C4-2B (cell line): Measurements from ENCODE around the gene A1CF.
"Not testable (repeated sequence)": the region's sequence is repeated elsewhere in the genome, so short reads cannot be mapped to it uniquely, and the experiment has no call there.

Source experiments
- H3K27ac ChIP-seq: fragments of 450-650 bp; 2 replicates; pipeline ENCODE4 v1.5.1; 2017
- ZFX ChIP-seq: fragments of 450-650 bp; IDR thresholded peaks from 2 replicates; pipeline ENCODE4 v1.6.1; 2017
- TF ChIP-seq, protein P1 (sequence below): fragments of 450-650 bp; conservative IDR thresholded peaks from 2 replicates; pipeline ENCODE4 v1.5.1; 2017; ENCODE audit warnings: mild to moderate bottlenecking

A1CF gene

DNA sequence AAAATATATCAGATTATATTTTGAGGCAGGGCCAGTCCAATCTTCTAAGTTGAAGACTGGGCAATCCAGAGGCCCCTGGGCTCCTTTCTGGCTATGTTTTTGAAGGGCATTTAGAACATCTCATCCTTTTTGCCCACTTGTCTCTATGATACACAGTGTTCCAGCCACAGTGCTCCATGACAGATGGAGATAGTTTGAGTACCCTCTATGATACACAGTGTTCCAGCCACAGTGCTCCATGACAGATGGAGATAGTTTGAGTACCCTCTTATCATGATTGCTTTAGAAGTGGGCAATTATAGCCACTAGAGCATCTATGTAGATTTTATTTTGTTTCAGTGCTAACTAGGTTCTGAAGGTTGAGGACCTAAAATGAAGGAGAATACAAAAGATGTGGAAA, 33.1 kb upstream of the A1CF start:
- TF ChIP-seq, protein P1, sequence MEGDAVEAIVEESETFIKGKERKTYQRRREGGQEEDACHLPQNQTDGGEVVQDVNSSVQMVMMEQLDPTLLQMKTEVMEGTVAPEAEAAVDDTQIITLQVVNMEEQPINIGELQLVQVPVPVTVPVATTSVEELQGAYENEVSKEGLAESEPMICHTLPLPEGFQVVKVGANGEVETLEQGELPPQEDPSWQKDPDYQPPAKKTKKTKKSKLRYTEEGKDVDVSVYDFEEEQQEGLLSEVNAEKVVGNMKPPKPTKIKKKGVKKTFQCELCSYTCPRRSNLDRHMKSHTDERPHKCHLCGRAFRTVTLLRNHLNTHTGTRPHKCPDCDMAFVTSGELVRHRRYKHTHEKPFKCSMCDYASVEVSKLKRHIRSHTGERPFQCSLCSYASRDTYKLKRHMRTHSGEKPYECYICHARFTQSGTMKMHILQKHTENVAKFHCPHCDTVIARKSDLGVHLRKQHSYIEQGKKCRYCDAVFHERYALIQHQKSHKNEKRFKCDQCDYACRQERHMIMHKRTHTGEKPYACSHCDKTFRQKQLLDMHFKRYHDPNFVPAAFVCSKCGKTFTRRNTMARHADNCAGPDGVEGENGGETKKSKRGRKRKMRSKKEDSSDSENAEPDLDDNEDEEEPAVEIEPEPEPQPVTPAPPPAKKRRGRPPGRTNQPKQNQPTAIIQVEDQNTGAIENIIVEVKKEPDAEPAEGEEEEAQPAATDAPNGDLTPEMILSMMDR = no peak
- TF ChIP-seq ZFX = no peak
- H3K27ac ChIP-seq = no peak overlapping the region

DNA sequence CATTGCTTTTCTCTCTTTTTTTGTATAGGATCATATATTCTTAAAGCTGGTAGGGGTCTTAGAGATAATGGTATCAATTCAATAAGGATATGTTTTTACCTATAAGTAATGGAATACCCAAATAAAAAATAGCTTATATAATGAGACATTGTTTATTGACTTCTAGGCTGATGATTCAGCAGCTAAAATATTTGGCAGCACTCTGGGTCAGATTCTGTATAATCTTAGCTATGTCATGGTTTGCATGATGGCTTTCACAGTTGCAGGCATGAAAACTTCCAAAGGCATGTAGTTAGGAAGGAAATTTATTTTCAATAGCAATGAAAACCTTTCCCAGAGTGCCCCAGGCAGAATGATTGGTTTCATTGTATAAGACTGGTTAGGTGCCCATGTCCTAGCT, 32.1 kb upstream of the A1CF start:
- no peak for TF ChIP-seq ZFX
- TF ChIP-seq, protein P1 = no peak
- H3K27ac ChIP-seq = no peak overlapping the region

DNA sequence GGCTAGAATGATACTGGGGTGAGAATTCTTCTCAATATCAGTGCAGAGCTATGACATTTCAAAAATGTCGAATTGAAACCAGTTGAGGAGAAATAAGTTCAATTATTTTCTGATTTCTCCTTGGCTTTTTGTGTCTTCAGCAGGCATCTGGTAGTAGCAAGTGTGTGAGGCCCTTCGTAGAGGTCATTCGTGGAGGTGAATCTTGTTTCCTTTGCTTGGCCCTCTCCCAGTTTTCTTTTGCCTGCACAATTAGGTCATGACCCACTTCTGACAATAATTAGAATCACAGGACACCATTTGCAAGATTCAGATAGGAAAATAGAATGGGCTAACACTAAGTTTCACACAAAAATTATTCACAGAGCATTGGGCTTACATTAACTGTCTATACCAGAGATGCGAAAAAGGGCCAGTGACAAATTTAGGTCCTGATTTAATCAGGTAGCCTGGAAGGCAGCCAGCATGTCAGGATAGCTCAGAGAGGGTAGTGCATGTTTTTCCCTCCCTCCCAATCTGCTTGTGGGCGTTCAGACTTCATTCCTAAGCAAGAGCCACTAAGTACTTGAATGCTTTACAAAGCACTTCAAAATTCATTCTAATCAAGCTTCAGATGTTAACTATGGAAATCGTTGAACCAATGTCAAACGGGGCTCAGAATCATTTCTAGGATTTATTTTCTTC, 24.0 kb upstream of the A1CF start:
- no peak overlapping the region for H3K27ac ChIP-seq
- TF ChIP-seq ZFX = no peak
- TF ChIP-seq, protein P1 = no peak

DNA sequence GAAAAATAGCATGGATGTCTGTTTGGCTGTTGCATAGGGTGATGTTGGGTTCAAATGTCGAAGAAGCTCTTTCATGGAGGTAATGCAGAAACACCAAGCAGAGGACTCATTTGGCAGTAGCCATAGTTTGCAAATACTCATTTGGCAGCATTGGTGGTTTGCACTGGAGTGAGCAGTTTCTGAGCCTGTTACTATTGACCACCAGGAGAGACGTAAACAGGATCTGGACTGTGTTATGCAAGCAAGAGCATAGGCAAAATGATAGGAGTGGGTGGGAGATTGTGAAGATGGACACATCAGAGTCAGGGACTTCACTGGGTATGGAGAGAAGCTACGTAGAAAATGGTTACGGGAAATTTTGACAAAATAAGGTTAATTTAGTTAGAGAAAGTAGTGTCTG, 22.9 kb upstream of the A1CF start:
- H3K27ac ChIP-seq = no peak overlapping the region
- TF ChIP-seq ZFX = no peak
- TF ChIP-seq, protein P1 = no peak

DNA sequence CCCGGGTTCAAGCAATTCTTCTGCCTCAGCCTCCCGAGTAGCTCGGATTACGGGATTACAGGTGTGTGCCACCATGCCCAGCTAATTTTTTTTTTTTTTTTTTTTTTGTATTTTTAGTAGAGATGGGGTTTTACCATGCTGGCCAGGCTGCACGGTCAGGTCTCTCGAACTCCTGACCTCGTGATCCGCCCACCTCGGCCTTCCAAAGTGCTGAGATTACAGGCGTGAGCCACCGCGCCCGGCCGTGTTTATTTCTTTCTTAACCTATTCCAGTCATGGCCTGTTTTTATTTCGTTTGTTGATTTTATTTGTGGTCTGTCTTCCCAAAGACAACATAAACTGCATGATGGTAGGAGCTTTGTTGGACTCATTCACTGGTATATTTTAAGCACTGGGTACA, 20.4 kb upstream of the A1CF start:
- not testable (repeated sequence) for H3K27ac ChIP-seq

DNA sequence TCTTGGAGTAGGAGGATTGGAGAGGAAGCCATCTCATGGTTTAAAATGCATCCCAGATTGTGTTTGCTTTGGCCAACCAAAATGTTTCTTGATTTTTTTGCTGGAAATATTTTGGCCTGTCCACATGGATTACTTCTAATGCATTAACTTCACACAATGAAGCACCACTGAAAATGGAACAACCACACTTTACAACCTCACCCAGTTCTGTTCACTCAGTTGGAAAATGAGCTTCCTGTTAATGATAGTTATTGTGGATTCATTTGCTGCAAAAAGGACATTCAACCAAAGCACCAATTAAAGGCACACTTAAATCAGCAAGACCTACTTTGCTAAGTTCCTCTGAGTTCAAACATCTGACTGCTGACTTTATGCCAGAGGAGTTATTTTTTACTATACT, 11.3 kb upstream of the A1CF start:
- no peak for TF ChIP-seq ZFX
- TF ChIP-seq, protein P1 = no peak
- H3K27ac ChIP-seq = no peak overlapping the region

DNA sequence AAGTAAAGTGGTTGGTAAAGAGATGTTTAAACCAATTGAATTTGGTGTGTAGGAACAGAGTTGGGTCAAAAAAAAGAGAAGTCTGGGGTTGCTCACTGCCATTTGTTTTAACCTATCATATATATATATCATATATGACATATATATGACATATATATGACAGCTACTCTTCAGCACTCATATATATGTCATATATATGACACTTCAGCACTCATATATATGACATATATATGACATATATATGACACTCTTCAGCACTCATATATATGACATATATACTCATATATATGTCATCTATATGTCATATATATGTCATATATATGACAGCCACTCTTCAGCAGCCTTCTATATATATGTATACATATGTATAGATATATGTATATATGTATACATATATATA, 8.9 kb upstream of the A1CF start:
- TF ChIP-seq ZFX = no peak
- TF ChIP-seq, protein P1 = no peak
- no peak overlapping the region for H3K27ac ChIP-seq

DNA sequence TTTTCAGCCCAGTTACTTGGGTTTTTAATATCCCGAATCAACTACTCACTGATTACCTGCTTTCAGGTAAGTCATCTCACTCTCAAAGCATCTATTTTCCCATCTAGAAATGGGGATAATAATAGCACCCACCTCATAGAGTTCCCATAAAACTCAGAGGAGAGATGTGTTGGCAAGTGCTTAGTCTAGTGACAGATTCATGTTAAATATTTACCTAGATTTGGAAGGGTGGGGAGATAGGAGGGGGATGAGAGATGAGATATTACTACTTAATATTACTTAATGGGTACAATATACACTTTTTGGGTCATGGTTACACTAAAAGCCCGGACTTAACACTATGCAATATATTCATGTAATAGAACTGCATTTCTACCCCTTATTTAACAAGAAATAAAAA, 7.0 kb upstream of the A1CF start:
- TF ChIP-seq, protein P1 = no peak
- no peak for TF ChIP-seq ZFX
- no peak overlapping the region for H3K27ac ChIP-seq
